Testis (tissue), 2 donors: ENCODE results near the gene HJURP.

ENCODE experiments used
- POLR2A ChIP-seq: fragments of 450-650 bp; IDR thresholded peaks from one replicate; pipeline ENCODE4 v1.6.1; 2017; ENCODE audit warnings: antibody characterized with exemption, mild to moderate bottlenecking, moderate library complexity
- TF ChIP-seq, protein P1 (sequence below), 3 experiments: fragments of 450-650 bp in 2 of 3; fragments of 200-600 bp in 1 of 3; sonication (generic) in 1 of 3; IDR thresholded peaks; one replicate each; pipeline ENCODE4 v1.5.1; 2016 to 2019; ENCODE audit warnings: antibody characterized with exemption in 3 of 3, mild to moderate bottlenecking in 2 of 3, moderate library complexity in 1 of 3

GRCh38 chr2:233793465-233794127 lies 60.7 kb downstream of the HJURP start:
- TF ChIP-seq POLR2A: no peak
- TF ChIP-seq, protein P1, sequence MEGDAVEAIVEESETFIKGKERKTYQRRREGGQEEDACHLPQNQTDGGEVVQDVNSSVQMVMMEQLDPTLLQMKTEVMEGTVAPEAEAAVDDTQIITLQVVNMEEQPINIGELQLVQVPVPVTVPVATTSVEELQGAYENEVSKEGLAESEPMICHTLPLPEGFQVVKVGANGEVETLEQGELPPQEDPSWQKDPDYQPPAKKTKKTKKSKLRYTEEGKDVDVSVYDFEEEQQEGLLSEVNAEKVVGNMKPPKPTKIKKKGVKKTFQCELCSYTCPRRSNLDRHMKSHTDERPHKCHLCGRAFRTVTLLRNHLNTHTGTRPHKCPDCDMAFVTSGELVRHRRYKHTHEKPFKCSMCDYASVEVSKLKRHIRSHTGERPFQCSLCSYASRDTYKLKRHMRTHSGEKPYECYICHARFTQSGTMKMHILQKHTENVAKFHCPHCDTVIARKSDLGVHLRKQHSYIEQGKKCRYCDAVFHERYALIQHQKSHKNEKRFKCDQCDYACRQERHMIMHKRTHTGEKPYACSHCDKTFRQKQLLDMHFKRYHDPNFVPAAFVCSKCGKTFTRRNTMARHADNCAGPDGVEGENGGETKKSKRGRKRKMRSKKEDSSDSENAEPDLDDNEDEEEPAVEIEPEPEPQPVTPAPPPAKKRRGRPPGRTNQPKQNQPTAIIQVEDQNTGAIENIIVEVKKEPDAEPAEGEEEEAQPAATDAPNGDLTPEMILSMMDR (IDR thresholded peaks at IDR 0.05): no peak
